ENCODE measurements around the gene OPCML. TPM values are rescaled to one million over a fixed set of nuclear protein-coding genes. Genes with fewer than 3 reads are reported as not detected.

Gene OPCML
- total RNA-seq, 2 experiments from 2014 or later, result not detected

DNA sequence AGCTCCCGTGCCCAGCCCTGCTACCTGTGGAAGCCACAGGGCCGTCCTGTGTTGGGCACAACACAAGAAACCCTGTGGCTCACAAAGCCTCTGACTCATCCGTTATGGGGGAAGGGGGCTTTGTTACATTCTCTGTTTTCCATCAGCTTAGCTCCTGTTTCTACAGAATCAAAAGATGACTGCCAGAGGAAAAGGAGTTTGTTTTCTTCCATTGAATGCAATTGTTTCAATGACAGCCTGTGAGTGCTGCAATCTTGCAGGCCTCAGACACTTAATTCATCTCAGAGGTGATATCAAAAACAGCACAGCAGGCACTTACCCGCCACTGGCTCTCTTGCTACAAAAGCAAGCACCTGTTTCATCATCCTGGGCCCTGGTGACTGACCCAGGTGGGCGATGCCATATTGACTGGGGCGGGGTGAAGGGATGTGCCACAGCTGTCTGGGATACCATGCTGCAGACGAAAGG is 194.3 kb downstream of the OPCML start:
- ATAC-seq (ENCODE audit: low read depth) (no peak), DNase-seq (no peak)
- Mint-ChIP-seq H3K4me1 (no peaks in the 10 kb centered on the region), H3K9me3 (no peaks in the 10 kb centered on the region), H3K27ac (no peak overlapping the region), H3K4me3 (no peak overlapping the region), H3K27me3 (no peaks in the 10 kb centered on the region), H3K36me3 (no peaks in the 10 kb centered on the region)
- POLR2A ChIA-PET, result no interaction called here

DNA sequence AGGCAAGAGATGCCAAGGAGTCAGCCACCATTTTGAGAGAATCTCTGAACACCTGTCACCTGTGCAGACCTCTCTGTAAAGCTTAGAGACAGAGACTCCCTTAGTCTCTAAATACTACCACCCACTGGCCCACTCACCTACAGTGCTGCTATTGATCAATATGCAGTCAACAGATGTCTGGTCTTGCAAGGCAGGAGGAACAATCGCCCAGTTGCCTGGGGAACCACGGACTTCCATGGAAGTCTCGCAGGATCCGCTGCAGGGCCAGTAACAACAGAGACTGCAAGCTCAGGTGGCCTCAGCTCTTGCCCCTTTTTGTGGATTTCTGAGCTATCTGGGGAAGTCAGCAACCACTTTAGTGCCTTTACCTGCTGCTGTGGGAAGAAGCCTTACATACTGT is 195.1 kb downstream of the OPCML start:
- POLR2A ChIA-PET, result no interaction called here
- no peaks in the 10 kb centered on the region for H3K27me3 Mint-ChIP-seq
- H3K9me3 Mint-ChIP-seq, result no peaks in the 10 kb centered on the region
- H3K4me3 Mint-ChIP-seq, result no peak overlapping the region
- H3K27ac Mint-ChIP-seq, result no peak overlapping the region
- DNase-seq, result no peak
- ATAC-seq (ENCODE audit: low read depth), result no peak
- H3K4me1 Mint-ChIP-seq, result no peaks in the 10 kb centered on the region
- no peaks in the 10 kb centered on the region for H3K36me3 Mint-ChIP-seq

DNA sequence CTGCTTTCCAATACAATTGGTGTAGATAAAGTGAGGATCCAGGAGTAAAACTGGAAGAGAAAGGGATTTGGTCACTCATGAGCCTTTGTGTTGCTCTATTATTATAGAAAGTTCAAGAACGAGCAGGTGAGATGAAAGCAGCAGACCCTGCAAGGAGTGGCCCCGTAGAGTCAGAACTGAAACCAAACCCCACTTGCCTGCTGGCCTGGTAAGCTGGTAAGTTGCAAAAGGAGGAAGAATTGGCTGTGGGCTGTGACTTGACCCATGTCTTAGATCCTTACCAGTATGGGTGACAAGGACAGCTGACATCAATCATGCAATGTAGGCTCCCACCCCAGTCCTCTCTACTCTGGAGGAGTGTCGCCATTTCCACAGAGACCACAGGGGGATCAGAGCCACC is 201.3 kb downstream of the OPCML start:
- no peaks in the 10 kb centered on the region for H3K4me1 Mint-ChIP-seq
- no peaks in the 10 kb centered on the region for H3K36me3 Mint-ChIP-seq
- no peak overlapping the region for H3K27ac Mint-ChIP-seq
- no peak for ATAC-seq (ENCODE audit: low read depth)
- DNase-seq, result no peak
- POLR2A ChIA-PET, result no interaction called here
- H3K9me3 Mint-ChIP-seq, result no peaks in the 10 kb centered on the region
- H3K4me3 Mint-ChIP-seq, result no peak overlapping the region
- no peaks in the 10 kb centered on the region for H3K27me3 Mint-ChIP-seq

DNA sequence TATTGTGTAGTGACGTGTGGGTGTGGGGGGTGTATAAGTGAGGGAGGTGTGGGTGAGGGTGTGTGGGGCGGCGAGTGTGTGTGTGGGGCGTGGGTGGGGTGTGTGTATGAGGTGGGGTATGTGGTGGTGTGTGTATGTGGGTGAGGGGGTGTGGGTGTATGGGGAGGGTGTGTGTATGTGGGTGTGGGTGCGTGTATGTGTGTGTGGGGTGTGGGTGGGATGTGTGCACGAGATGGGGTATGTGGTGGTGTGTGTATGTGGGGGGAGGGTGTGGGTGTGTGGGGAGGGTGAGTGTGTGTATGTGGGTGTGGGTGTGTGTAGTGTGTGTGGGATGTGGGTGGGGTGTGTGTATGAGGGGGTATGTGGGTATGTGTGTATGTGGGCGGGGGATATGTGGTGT is 205.5 kb downstream of the OPCML start:
- DNase-seq, result no peak
- no peaks in the 10 kb centered on the region for H3K27me3 Mint-ChIP-seq
- no peaks in the 10 kb centered on the region for H3K9me3 Mint-ChIP-seq
- H3K27ac Mint-ChIP-seq, result no peak overlapping the region
- ATAC-seq (ENCODE audit: low read depth), result no peak
- H3K4me3 Mint-ChIP-seq, result no peak overlapping the region
- no peaks in the 10 kb centered on the region for H3K4me1 Mint-ChIP-seq
- POLR2A ChIA-PET, result no interaction called here
- H3K36me3 Mint-ChIP-seq, result no peaks in the 10 kb centered on the region

DNA sequence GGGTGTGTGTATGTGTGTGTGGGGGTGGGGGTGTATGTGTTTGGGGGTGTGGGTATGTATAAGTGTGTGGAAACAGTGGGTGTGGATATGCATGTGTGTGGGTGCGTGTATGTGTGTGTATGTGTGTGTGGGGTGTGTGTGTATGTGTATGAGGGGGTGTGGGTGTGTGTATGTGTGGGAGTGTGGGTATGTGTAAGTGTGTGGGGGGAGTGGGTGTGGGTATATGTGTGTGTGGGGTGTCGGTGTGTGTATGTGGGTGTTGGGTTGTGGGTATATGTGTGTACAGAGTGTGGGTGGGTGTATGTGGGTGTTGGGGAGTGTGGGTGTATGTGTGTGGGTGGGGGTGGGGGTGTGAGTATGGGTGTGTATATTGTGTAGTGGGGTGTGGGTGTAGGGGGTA is 206.0 kb downstream of the OPCML start:
- Mint-ChIP-seq H3K9me3 (no peaks in the 10 kb centered on the region), H3K27me3 (no peaks in the 10 kb centered on the region), H3K4me1 (no peaks in the 10 kb centered on the region), H3K4me3 (no peak overlapping the region), H3K27ac (no peak overlapping the region), H3K36me3 (no peaks in the 10 kb centered on the region)
- POLR2A ChIA-PET, result no interaction called here
- DNase-seq (no peak), ATAC-seq (ENCODE audit: low read depth) (no peak)

DNA sequence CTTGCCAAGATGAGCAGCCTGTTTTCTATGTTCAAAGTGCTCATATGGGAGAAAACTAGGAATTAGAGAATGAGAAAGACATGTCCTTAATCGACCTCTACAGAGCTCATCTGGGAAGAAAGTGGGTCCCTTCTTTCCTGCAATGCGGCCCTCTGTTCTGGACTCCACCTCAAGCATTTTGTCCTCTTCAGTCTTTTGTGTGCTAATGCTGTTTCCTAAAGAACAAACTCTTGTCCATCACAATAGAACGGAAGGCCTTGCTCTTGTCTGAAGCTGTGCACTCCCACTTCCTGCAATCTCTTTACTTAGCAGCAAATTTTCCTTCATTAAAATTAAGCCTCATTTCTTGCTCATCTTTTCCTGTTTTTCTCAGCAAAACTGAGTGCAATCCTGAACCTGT is 206.6 kb downstream of the OPCML start:
- DNase-seq (no peak), ATAC-seq (ENCODE audit: low read depth) (no peak)
- Mint-ChIP-seq H3K27me3 (no peaks in the 10 kb centered on the region), H3K4me1 (no peaks in the 10 kb centered on the region), H3K4me3 (no peak overlapping the region), H3K9me3 (no peaks in the 10 kb centered on the region), H3K36me3 (no peaks in the 10 kb centered on the region), H3K27ac (no peak overlapping the region)
- POLR2A ChIA-PET, result no interaction called here

DNA sequence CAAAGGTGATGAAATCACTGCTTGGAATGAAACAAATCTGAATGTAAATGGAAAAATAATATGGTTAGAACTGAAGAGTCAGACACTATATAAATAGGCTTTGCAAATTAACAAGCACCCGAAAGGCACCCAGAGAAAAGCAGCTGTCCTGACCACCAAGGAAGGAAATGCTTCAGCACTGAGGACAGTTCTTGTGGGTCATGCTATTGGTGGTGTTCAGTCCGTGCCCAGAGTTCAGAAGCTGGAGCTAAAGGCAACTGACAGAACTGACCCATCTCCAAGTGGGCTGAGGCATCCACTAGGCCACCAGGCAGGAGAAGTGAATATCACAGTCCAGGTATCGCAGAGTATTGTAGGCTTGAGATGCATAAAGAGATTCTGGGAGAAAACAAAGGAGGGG is 208.9 kb downstream of the OPCML start:
- DNase-seq, result no peak
- POLR2A ChIA-PET, result no interaction called here
- Mint-ChIP-seq H3K36me3 (no peaks in the 10 kb centered on the region), H3K4me3 (no peak overlapping the region), H3K27ac (no peak overlapping the region), H3K9me3 (no peaks in the 10 kb centered on the region), H3K27me3 (no peaks in the 10 kb centered on the region), H3K4me1 (no peaks in the 10 kb centered on the region)
- no peak for ATAC-seq (ENCODE audit: low read depth)

DNA sequence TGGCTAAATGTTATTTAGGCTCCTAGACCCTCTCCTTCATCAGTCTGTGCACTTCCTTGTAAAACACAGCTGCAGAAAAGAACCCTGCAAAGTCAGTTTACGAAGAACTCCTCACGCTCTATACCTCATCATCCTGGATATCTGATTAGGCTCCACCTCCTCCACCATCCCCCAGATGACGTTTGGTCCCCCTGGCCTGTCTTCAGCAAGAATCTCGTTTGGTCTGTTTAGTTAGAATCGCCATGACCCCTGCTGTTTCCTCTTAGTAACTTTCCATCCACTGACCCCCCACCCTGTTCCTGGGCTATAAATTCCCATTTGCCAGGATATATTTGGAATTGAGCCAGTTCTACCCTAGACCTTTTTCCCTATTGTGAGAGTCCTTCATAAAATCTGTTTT is 214.1 kb downstream of the OPCML start:
- H3K27ac Mint-ChIP-seq, result no peak overlapping the region
- POLR2A ChIA-PET, result no interaction called here
- DNase-seq (no peak), ATAC-seq (ENCODE audit: low read depth) (no peak)
- H3K36me3 Mint-ChIP-seq, result no peaks in the 10 kb centered on the region
- no peak overlapping the region for H3K4me3 Mint-ChIP-seq
- no peaks in the 10 kb centered on the region for H3K27me3 Mint-ChIP-seq
- H3K9me3 Mint-ChIP-seq, result peaks cover 3% of the 10 kb centered on the region
- no peaks in the 10 kb centered on the region for H3K4me1 Mint-ChIP-seq

DNA sequence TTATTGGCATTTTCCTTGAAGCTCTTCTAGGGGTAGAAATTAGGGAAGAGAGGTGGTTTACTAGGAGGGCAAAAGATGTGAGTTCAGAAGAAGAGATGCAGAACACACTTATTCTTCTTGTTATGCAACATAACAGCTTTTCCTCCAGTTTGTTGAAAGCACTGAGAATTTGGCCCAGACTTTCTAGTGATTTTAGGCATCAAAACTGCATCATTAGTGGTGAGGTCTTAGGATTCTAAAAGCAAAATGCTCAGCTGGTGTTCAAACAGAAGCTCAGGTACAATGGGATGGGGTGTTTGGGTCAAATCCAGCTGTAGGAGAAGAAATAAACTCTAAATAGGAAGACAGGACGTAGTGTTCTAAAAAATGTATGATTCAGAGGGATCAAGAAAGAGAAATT is 221.1 kb downstream of the OPCML start:
- POLR2A ChIA-PET, result no interaction called here
- ATAC-seq (ENCODE audit: low read depth), result no peak
- Mint-ChIP-seq H3K27ac (no peak overlapping the region), H3K27me3 (no peaks in the 10 kb centered on the region), H3K4me1 (no peaks in the 10 kb centered on the region), H3K36me3 (no peaks in the 10 kb centered on the region), H3K4me3 (no peak overlapping the region), H3K9me3 (peaks cover 1% of the 10 kb centered on the region)
- DNase-seq, result no peak

DNA sequence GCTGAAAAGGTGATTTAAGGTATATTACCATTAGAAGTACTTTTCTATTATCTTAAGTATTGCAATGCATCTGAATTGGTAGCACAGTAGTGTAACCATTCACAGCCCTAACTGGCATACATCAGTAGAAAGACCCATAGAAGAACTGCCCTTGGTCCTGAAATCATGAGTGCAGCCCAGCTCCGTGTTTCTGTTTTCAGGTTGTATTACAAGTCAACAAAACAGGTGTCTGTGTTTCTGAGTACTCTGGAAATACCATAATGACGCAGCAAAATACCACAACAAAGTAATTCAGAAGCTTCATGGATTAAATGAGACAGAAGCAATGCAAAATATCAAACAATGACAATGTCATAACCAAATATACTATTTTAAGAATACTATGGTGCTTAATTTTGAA is 226.3 kb downstream of the OPCML start:
- no peak overlapping the region for H3K4me3 Mint-ChIP-seq
- H3K4me1 Mint-ChIP-seq, result no peaks in the 10 kb centered on the region
- no peak overlapping the region for H3K27ac Mint-ChIP-seq
- POLR2A ChIA-PET, result no interaction called here
- ATAC-seq (ENCODE audit: low read depth), result no peak
- no peaks in the 10 kb centered on the region for H3K27me3 Mint-ChIP-seq
- H3K36me3 Mint-ChIP-seq, result no peaks in the 10 kb centered on the region
- H3K9me3 Mint-ChIP-seq, result no peaks in the 10 kb centered on the region
- DNase-seq, result no peak

DNA sequence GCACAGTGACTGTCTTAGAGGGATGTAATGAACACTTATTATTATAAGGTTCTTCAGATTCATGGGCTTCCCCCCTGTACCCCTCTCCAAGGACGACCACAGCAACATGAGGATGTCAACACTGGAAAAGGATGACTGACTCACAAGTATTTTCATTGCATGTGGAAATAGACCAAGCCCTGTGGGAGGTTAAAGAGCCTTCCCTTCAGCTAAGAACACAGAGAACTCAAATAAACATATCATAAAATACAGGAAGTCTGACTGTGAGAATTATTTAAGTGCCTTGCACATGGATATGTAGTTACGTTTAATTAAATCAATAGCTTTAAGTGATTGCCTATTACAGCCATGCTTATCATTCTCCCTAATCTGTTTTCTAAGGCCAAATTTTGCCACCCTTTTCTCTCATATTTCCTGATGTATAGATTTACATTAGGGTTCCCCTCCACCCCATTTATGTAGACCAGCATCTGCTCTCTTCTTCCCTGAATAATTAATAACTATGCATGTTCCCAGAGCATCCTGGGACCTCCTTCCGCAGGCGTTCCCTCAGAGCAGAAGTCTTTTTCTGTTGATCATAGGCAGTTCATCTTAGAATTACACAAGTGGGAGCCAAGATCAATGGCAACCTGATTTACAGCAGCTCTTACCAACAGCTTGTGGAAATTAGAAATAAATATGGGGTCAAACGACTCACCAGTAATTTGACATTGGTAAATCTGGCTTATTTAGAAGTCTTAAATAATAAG is 226.9 kb downstream of the OPCML start:
- ATAC-seq (ENCODE audit: low read depth) (no peak), DNase-seq (no peak)
- no peak overlapping the region for H3K4me3 Mint-ChIP-seq
- H3K27me3 Mint-ChIP-seq, result no peaks in the 10 kb centered on the region
- POLR2A ChIA-PET, result no interaction called here
- H3K36me3 Mint-ChIP-seq, result no peaks in the 10 kb centered on the region
- no peaks in the 10 kb centered on the region for H3K4me1 Mint-ChIP-seq
- no peak overlapping the region for H3K27ac Mint-ChIP-seq
- no peaks in the 10 kb centered on the region for H3K9me3 Mint-ChIP-seq

DNA sequence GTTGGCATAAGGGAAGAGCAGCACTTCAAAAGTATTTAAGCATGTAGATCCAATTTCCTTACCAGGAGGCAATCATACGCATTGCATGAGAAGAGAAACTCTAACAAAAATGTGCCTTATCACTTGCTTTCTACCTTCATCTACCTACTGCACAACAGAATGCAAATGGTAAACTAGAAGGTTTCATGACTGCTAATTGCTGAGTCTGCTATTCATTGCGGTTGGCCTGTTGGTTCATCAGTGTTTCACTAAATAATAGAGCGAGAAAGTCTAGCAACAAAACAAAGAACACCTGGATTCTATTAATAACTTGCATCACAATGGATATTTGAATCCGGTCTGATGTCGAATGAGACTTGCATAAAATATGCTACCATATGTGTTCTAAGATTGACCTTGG is 229.0 kb downstream of the OPCML start:
- no peaks in the 10 kb centered on the region for H3K27me3 Mint-ChIP-seq

DNA sequence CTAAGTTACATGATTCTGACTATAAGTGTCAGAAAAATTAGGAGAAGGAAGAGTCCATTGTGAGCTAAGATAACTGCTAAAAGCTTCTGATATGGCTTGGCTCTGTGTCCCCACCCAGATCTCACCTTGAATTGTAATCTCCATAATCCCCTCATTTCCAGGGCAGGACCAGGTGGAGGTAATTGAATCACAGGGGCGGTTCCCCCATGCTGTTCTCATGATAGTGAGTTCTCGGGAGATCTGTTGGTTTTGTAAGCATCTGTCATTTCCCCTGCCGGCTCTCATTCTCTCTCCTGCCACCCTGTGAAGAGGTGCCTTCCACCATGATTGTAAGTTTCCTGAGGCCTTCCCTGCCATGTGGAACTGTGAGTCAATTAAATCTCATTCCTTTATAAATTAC is 230.2 kb downstream of the OPCML start:
- Mint-ChIP-seq H3K4me3 (no peak overlapping the region), H3K4me1 (no peaks in the 10 kb centered on the region), H3K27me3 (no peaks in the 10 kb centered on the region), H3K36me3 (no peaks in the 10 kb centered on the region), H3K27ac (no peak overlapping the region), H3K9me3 (no peaks in the 10 kb centered on the region)
- POLR2A ChIA-PET, result no interaction called here
- DNase-seq, result no peak
- no peak for ATAC-seq (ENCODE audit: low read depth)

More for the DNA sequence above, 229.0 kb downstream of the OPCML start:
- Mint-ChIP-seq H3K27ac (no peak overlapping the region), H3K9me3 (no peaks in the 10 kb centered on the region), H3K36me3 (no peaks in the 10 kb centered on the region), H3K4me1 (no peaks in the 10 kb centered on the region), H3K4me3 (no peak overlapping the region)
- DNase-seq (no peak), ATAC-seq (ENCODE audit: low read depth) (no peak)
- POLR2A ChIA-PET, result no interaction called here

DNA sequence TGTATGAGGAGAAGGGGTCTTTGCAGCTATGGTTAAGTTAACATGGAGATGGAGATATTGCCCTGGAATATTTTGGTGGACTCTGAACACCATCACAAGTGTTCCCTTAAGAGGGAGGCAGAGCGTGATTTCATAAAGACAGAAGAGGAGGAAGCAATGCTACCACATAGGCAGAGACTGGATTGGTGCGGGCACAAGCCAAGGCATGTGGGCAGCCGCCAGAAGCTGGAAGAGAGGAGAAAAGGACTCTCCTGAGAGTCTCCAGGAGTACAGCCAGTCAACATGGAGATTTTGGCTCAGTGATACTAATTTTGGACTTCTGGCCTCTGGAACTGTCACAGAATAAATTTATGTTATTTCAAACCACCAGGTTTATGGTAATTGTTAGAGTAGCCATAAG is 231.6 kb downstream of the OPCML start:
- no peak for ATAC-seq (ENCODE audit: low read depth)

DNA sequence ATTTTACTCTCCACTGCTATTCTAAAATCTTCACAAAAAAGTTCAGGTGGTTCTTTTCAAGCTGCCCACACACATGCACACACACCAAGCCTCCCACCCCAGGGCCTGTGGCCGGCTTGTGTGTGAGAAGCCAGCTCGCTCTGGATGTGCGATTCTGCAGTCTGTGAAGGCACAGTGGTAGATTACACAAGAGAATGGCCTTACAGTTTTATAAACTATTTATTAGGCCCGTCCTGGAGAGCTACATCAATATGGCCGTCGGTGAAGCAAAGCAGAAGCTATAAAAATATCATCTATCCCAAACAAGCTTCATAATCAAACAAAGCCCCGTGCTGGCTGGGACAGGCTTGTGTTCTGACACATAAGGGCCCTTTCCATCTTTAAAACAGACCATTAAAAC is 240.5 kb downstream of the OPCML start:
- Mint-ChIP-seq H3K9me3 (no peaks in the 10 kb centered on the region), H3K4me3 (no peak overlapping the region), H3K27me3 (no peaks in the 10 kb centered on the region), H3K36me3 (no peaks in the 10 kb centered on the region), H3K4me1 (no peaks in the 10 kb centered on the region), H3K27ac (no peak overlapping the region)
- POLR2A ChIA-PET, result no interaction called here
- no peak for ATAC-seq (ENCODE audit: low read depth)
- no peak for DNase-seq

More for the DNA sequence above, 231.6 kb downstream of the OPCML start:
- no peak for DNase-seq
- Mint-ChIP-seq H3K27me3 (no peaks in the 10 kb centered on the region), H3K9me3 (no peaks in the 10 kb centered on the region), H3K4me3 (no peak overlapping the region), H3K36me3 (no peaks in the 10 kb centered on the region), H3K27ac (no peak overlapping the region), H3K4me1 (no peaks in the 10 kb centered on the region)
- POLR2A ChIA-PET, result no interaction called here
